Stimulated activated CD8-positive, alpha-beta memory T cell treated with anti-CD3 and anti-CD28 coated beads, Interleukin-4, amount 100 ng/mL, for 4 hours (primary cell): Measurements from ENCODE around the gene EVL.
"Not testable (repeated sequence)": the region's sequence is repeated elsewhere in the genome, so short reads cannot be mapped to it uniquely, and the experiment has no call there.

Experiments used
- DNase-seq, 2 donors: peaks; one replicate each; pipeline ENCODE4 v3.0.0-alpha.2; 2020; ENCODE audit warnings: low read depth in 2 of 2, low spot score in 1 of 2

EVL gene

DNA sequence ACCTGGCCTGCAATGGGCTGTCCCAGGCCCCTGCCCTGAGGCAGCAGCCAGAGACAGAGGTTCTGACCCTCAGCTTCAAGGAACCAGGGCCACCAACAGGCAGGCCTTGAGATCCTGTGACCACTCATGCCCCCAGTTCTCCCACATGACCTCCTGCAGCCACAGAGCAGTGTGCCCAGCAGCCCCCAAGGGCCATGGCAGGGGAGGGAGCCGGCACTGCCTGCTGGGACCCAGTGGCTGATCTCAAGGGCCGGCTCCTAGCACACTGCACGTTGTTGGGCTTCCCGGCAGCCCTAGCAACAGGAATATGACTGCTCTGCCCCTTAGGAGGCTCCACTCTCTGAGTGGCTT lies 79.4 kb downstream of the EVL start:
- DNase-seq, result no peak

DNA sequence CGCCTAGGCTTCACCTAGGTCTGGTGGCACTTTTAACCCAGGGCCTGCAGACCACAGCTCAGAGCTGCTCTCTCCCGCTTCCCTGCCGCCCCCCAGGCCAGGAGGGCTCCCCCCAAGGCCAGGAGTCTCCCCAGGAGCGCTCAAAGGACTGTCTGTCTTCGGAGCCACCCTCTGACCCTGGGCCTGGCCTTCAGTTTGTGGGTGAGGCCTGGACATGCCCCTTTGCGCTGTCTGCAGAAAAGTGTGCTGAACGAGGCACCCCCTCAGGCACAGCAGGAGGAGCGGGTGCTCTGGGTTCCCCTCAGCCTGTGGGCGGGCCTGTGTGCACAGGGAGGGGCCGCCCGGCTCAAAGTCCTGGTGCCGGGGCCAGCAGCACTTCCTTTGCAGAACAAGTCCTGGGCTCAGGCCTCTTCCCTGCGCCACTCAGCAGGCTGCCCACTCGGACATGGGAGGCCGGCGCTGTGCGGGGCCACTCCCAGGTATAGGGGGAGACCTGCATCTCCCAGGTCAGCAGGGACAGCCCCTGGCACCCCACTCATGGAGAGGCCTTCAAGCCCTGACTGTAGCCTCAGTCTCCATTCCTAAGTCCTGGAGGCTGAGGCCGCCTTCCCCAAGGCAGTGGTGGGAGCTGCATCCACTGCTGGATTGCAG lies 79.9 kb downstream of the EVL start:
- DNase-seq, result no peak

GRCh38 chr14:100145682-100146464 lies 80.7 kb downstream of the EVL start:
- no peak for DNase-seq

DNA sequence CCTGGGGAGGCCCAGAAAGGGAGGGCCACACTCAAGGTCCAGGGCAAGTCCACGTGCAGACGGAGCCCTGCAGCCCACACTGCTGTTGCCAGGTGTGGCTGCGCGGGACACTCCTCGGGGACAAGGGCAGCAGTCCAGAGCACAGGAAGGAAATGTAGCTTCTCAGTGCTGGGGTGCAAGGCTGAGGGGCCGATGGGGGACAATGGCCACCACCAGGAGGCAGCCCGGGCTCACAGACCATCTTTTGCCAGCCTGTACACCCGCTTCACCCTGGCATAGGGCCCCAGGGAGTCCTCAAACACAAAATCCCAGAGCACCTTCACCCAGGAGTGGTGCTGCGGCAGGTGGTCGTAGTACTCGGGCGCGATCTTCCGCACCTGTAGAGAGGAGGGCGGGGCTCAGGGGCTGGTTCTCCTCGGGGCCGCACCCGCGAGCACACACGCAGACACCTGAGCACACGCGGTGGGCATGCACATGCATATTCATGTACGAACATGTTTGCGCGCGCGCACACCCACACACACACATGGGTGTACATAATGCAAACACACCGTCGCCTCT lies 81.4 kb downstream of the EVL start:
- no peak for DNase-seq

DNA sequence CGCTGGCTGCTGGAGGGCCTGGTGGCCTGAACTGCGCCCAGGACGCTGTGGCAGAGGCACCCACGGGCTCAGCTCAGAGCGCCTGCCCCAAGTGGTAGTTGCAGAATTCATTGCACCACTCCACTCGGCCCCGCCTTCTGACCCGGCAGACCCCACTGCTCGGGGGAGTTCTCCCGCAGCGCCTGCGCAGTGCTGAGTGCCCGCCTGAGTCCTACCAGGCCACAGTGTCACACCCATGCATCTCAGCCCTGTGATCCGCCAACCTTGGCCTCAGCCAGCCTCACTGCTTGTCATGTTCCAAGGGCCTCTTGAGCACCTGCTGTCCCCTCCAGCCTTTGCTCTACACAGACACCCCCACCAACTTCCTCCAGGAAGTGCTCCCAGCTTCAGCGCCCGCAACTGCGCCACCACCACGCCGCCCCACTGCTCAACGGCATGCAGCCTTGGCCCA lies 82.0 kb downstream of the EVL start:
- DNase-seq, result peak; percentile 24 to 32

DNA sequence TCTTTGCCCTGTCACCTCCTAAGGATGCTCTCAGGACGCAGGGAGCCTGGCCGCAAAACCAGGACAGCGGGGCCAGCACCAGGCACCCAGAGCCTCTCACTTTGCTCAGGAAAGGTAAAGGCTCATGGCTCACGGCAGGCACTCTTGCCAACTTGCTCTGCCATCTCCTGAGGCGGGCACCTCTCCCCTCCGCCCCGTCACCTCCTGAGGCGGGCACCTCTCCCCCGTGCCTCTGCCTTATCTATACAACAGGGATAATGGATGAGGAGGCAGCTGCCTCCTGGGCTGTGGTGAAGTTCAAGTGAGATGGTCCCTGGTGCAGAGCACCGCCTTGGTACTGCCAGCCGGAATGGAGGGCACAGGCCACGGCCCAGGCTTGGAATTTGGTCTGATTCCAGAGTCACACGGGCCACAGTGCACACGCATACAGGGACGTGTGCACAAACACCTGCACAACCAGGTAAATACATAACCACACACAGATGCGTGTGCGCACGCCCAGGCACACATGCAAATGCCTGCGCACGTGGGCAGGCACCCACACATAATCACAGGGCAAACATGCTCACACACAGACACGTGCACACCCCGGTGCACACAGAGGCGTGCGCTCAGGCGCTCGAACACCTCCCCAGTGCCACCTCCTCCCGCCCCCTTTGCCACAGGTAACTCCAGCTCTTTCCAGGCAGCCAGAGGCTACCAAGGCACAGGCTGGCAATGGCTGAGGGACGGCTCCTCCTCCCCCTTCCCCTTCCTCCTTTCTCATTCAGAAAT lies 82.7 kb downstream of the EVL start:
- no peak for DNase-seq

GRCh38 chr14:100148837-100149731 lies 83.9 kb downstream of the EVL start:
- DNase-seq, result no peak

GRCh38 chr14:100149851-100150611 lies 84.8 kb downstream of the EVL start:
- no peak for DNase-seq

DNA sequence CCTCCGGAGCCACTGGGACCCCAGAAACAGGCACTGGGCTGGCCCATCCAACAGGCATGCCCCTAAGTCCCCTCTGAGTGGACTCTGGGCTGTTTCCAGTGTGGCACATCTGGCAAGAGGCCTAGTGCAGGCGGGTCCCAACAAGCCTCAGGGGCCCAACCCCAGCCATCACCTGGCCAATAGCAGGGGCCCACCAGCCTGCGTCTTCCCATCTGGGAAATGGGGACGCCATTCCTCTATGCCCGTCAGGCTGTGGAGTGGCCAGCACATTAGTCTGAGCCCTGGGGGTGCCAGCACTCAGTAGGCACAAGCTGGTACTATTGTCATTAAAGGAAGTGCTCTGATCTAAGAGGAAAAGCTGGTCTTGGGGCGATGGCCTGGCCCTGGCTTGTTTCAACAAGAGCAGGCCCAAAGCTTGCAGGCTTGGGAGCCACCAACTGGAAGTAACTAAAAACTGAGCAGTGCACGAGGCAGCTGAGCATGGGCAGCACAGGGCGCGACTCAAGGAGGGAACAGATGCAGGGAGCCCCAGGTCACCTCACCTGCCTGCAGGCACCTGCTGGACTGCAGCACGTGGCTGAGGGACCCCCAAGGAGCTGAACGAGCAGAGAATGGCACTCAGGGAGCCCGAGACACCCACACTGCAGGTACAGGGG lies 85.8 kb downstream of the EVL start:
- no peak for DNase-seq

DNA sequence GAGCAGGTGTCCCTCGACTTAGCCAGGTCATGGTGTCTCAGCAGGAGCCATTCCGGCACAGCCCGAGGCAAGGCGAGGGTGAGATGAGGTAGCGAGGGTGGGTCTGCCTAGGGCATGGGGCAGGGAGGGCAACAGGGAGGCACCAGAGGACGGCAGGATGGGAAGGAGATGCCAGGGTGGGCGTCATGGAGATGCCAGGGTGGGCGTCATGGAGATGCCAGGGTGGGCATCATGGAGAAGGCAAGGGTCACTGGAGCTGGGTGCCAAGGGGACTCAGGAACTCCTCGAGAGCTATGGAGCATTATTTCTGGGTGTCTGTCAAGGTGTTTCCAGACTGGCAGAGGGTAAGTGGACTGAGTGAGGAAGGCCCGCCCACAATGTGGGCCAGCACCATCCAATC lies 86.9 kb downstream of the EVL start:
- no peak for DNase-seq

- DNase-seq, result no peak
These were observed 88.3 kb downstream of the EVL start for GRCh38 chr14:100153560-100153959.

- DNase-seq, result no peak
These were observed 89.9 kb downstream of the EVL start for GRCh38 chr14:100155049-100155621.

- no peak for DNase-seq
These were observed 90.8 kb downstream of the EVL start for GRCh38 chr14:100155756-100156616.

GRCh38 chr14:100156776-100157175 lies 91.6 kb downstream of the EVL start:
- DNase-seq, result no peak

GRCh38 chr14:100157548-100158232 lies 92.5 kb downstream of the EVL start:
- DNase-seq, result not testable (repeated sequence)

DNA sequence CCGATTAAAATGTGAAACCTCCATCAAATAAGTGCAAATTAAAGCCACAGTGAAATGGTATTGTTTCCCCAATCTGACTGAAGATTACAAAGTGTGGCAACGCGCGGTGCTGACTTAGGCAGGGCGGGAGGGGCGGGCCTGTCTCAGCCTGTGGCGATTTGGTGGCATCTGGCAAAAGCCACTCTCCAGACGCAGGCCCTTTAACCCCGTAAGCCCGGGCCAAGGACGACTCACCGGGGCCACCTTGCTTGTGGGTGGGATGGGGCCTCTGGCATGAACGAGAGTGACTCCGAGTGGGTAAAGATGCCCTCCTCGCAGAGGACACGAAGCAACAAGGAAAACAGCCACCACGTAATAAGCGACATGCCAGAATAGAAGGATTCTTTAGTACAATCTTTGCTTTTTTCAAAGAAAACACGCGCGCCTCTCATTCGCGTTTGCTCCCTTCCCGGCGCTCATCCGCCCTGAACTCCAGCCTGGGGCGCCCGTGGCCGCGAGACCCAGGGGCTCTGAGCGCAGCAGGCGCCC lies 93.4 kb downstream of the EVL start:
- no peak for DNase-seq
